Neuronal stem cell (in vitro differentiated cells): Measurements from ENCODE around the gene SPRY1.

Experiments used
- DNase-seq: peaks from one replicate; pipeline ENCODE4 v3.0.0-alpha.2; 2013; ENCODE audit warnings: low spot score
- H2AFZ ChIP-seq: one replicate; pipeline ENCODE4 v1.6.1; 2013; ENCODE audit warnings: mild to moderate bottlenecking, low read length, inconsistent platforms
- H2AK5ac ChIP-seq: 2 replicates; pipeline ENCODE4 v1.6.1; 2013; ENCODE audit warnings: low read depth, mild to moderate bottlenecking, inconsistent platforms, low read length, moderate library complexity, mixed read lengths
- H2BK120ac ChIP-seq: 2 replicates; pipeline ENCODE4 v1.6.1; 2013; ENCODE audit warnings: low read depth, mild to moderate bottlenecking, inconsistent platforms, low read length, moderate library complexity, mixed read lengths
- H2BK12ac ChIP-seq: one replicate; pipeline ENCODE4 v1.6.1; 2013; ENCODE audit warnings: low read length, inconsistent platforms
- H2BK15ac ChIP-seq: 2 replicates; pipeline ENCODE4 v1.6.1; 2013; ENCODE audit warnings: mild to moderate bottlenecking, low read length, inconsistent platforms, mixed read lengths
- H2BK5ac ChIP-seq: one replicate; pipeline ENCODE4 v1.6.1; 2013; ENCODE audit warnings: inconsistent platforms, mild to moderate bottlenecking, low read length, moderate library complexity
- H3K14ac ChIP-seq: one replicate; pipeline ENCODE4 v1.6.1; 2013; ENCODE audit warnings: low read length, inconsistent platforms
- H3K18ac ChIP-seq: 2 replicates; pipeline ENCODE4 v1.6.1; 2013; ENCODE audit warnings: low read length, inconsistent platforms
- H3K23ac ChIP-seq: 2 replicates; pipeline ENCODE4 v1.6.1; 2013; ENCODE audit warnings: low read depth, mild to moderate bottlenecking, mixed read lengths, low read length, inconsistent platforms; ENCODE audit not compliant: poor library complexity
- H3K27ac ChIP-seq: replicated peaks from 3 replicates; pipeline ENCODE4 v1.5.1; 2013; ENCODE audit warnings: low read length, inconsistent platforms
- H3K27me3 ChIP-seq, 3 experiments: 2 replicates each; pipeline ENCODE4 v1.6.1; 2013; ENCODE audit warnings: low read length in 3 of 3, mild to moderate bottlenecking in 2 of 3, inconsistent platforms in 1 of 3, low read depth in 1 of 3, mixed read lengths in 1 of 3, moderate library complexity in 1 of 3; ENCODE audit not compliant: control insufficient read depth in 3 of 3, insufficient read depth in 3 of 3
- H3K36me3 ChIP-seq, 2 donors: replicated peaks in 1 of 2; 2 replicates each; pipeline ENCODE4 v1.6.1; 2013; ENCODE audit warnings: low read length in 2 of 2; ENCODE audit not compliant: control insufficient read depth in 2 of 2, insufficient read depth in 2 of 2
- H3K4ac ChIP-seq: 2 replicates; pipeline ENCODE4 v1.6.1; 2013; ENCODE audit warnings: inconsistent platforms, mild to moderate bottlenecking, low read length, moderate library complexity
- H3K4me1 ChIP-seq, 2 donors: 1 replicate in 1 of 2; 2 replicates in 1 of 2; pipeline ENCODE4 v1.6.1; 2013; ENCODE audit warnings: low read length in 2 of 2, low read depth in 1 of 2; ENCODE audit not compliant: control insufficient read depth in 2 of 2, insufficient read depth in 1 of 2
- H3K4me2 ChIP-seq: one replicate; pipeline ENCODE4 v1.6.1; 2013; ENCODE audit warnings: mild to moderate bottlenecking, low read length, inconsistent platforms; ENCODE audit not compliant: insufficient read depth, poor library complexity, severe bottlenecking
- H3K4me3 ChIP-seq, 2 donors: 2 replicates each; pipeline ENCODE4 v1.5.1; 2013; ENCODE audit warnings: low read length in 2 of 2, mild to moderate bottlenecking in 2 of 2, inconsistent platforms in 1 of 2, moderate library complexity in 1 of 2
- H3K79me1 ChIP-seq: one replicate; pipeline ENCODE4 v1.6.1; 2013; ENCODE audit warnings: low read depth, mild to moderate bottlenecking, inconsistent platforms, low read length, moderate library complexity
- H3K9ac ChIP-seq: one replicate; pipeline ENCODE4 v1.6.1; 2013; ENCODE audit warnings: mild to moderate bottlenecking, low read depth, low read length, inconsistent platforms; ENCODE audit not compliant: poor library complexity
- H3K9me3 ChIP-seq, 2 donors: replicated peaks in 1 of 2; 2 replicates each; pipeline versions ENCODE3 to v1.6.1; 2013; ENCODE audit warnings: low read length in 2 of 2, mild to moderate bottlenecking in 2 of 2, inconsistent platforms in 1 of 2, low read depth in 1 of 2, mixed read lengths in 1 of 2, moderate library complexity in 1 of 2; ENCODE audit not compliant: control insufficient read depth in 2 of 2, insufficient read depth in 1 of 2
- H4K8ac ChIP-seq: one replicate; pipeline ENCODE4 v1.6.1; 2013; ENCODE audit warnings: low read depth, mild to moderate bottlenecking, inconsistent platforms, low read length, moderate library complexity
- H4K91ac ChIP-seq: one replicate; pipeline ENCODE4 v1.6.1; 2013; ENCODE audit warnings: low read length, low read depth, mild to moderate bottlenecking, inconsistent platforms; ENCODE audit not compliant: poor library complexity
- WGBS, 2 donors: extraction: QIAGEN DNeasy Blood & Tissue Kit; methylation state at CpG; one replicate each; pipeline ENCODE4 v1.1.7; 2013; ENCODE audit warnings: missing lambda C conversion rate in 2 of 2, mixed read lengths in 1 of 2; ENCODE audit not compliant: insufficient read length in 2 of 2, insufficient replicate concordance in 1 of 2; ENCODE audit errors: extremely low coverage in 2 of 2; 5-methylcytosine and 5-hydroxymethylcytosine counted together

SPRY1 gene

GRCh38 chr4:123363729-123364128 lies 32.9 kb upstream of the SPRY1 start:
- WGBS, 2 donors = no CpG with 5 or more reads among the region's 2 CpGs
- Histone ChIP-seq H3K18ac (no peak overlapping the region), H3K36me3 (no peaks in the 10 kb centered on the region), H3K27me3 (no peaks in the 10 kb centered on the region), H2AFZ (peak overlapping the region; percentile 54), H2BK5ac (no peak overlapping the region), H2BK15ac (no peak overlapping the region), H3K27ac (no peak overlapping the region), H3K4ac (no peak overlapping the region), H4K8ac (no peak overlapping the region), H2BK12ac (no peak overlapping the region), H3K9ac (no peak overlapping the region), H3K4me2 (no peak overlapping the region), H3K23ac (no peak overlapping the region), H3K14ac (no peak overlapping the region), H2BK120ac (no peak overlapping the region), H3K79me1 (no peaks in the 10 kb centered on the region), H3K4me3 (no peak overlapping the region), H3K9me3 (peaks cover 0 to 26% of the 10 kb centered on the region in 2 donors), H2AK5ac (no peak overlapping the region), H3K4me1 (peaks cover 2 to 17% of the 10 kb centered on the region in 2 donors), H4K91ac (no peak overlapping the region)
- DNase-seq = no peak

DNA sequence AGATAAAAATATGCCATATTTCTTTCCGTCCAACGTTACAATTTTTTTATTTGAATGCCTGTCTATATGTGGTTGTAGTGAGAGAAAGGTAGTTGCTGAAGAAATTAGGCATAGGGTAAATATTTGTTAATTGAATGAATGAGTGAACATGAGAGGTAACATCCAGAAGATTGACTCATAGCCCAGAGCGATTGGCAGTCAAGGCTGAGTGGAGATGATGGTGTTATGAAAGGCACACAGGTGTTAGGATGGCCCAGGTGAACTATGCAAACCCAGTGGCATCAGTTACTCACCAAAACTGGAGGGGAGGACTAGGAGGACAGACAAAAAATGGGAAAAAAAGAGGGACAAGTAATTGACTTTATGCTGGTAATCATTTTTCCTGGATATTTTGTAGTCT lies 31.7 kb upstream of the SPRY1 start:
- no peak overlapping the region for H4K8ac ChIP-seq
- H2BK120ac ChIP-seq = no peak overlapping the region
- no peak overlapping the region for H3K23ac ChIP-seq
- no peak overlapping the region for H3K9ac ChIP-seq
- no CpG with 5 or more reads among the region's 3 CpGs for WGBS, 2 donors
- no peaks in the 10 kb centered on the region for H3K27me3 ChIP-seq
- H2AFZ ChIP-seq = no peak overlapping the region
- H3K18ac ChIP-seq = no peak overlapping the region
- no peak overlapping the region for H3K27ac ChIP-seq
- no peak overlapping the region for H4K91ac ChIP-seq
- H3K36me3 ChIP-seq = no peaks in the 10 kb centered on the region
- no peaks in the 10 kb centered on the region for H3K79me1 ChIP-seq
- H3K4me3 ChIP-seq = no peak overlapping the region
- no peak overlapping the region for H2AK5ac ChIP-seq
- peaks cover 2 to 17% of the 10 kb centered on the region in 2 donors for H3K4me1 ChIP-seq
- no peak overlapping the region for H2BK15ac ChIP-seq
- peaks cover 0 to 20% of the 10 kb centered on the region in 2 donors for H3K9me3 ChIP-seq
- no peak for DNase-seq
- H3K4me2 ChIP-seq = no peak overlapping the region
- H2BK5ac ChIP-seq = no peak overlapping the region
- no peak overlapping the region for H3K14ac ChIP-seq
- no peak overlapping the region for H3K4ac ChIP-seq
- no peak overlapping the region for H2BK12ac ChIP-seq

DNA sequence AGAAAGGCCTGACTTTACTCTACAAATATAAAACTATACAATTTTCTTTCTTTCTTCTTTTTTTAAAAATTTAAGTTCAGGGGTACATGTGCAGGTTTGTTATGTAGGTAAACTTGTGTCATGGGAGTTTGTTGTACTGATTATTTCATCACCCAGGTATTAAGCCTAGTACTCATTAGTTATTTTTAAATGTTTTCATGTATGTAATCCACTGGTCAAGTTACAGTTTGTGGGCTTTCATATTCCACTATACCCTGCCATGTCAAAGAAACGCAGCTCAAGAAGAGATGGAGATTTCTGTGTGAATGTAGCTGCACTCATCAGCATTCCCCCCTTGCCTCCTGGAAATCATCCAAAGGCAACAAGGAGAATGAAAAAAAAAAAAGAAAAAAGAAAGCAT lies 31.2 kb upstream of the SPRY1 start:
- no peak overlapping the region for H4K8ac ChIP-seq
- H4K91ac ChIP-seq = no peak overlapping the region
- H2BK15ac ChIP-seq = no peak overlapping the region
- H3K4ac ChIP-seq = no peak overlapping the region
- H3K9ac ChIP-seq = no peak overlapping the region
- H2AK5ac ChIP-seq = no peak overlapping the region
- no peaks in the 10 kb centered on the region for H3K27me3 ChIP-seq
- H3K4me2 ChIP-seq = no peak overlapping the region
- H3K4me1 ChIP-seq = peaks cover 2 to 17% of the 10 kb centered on the region in 2 donors
- H3K27ac ChIP-seq = no peak overlapping the region
- H3K9me3 ChIP-seq = peaks cover 0 to 15% of the 10 kb centered on the region in 2 donors
- no peak overlapping the region for H3K23ac ChIP-seq
- H2AFZ ChIP-seq = no peak overlapping the region
- H2BK5ac ChIP-seq = no peak overlapping the region
- H2BK120ac ChIP-seq = no peak overlapping the region
- no peaks in the 10 kb centered on the region for H3K79me1 ChIP-seq
- no peaks in the 10 kb centered on the region for H3K36me3 ChIP-seq
- no CpG with 5 or more reads among the region's 1 CpG for WGBS, 2 donors
- H2BK12ac ChIP-seq = no peak overlapping the region
- no peak overlapping the region for H3K14ac ChIP-seq
- DNase-seq = no peak
- H3K18ac ChIP-seq = no peak overlapping the region
- no peak overlapping the region for H3K4me3 ChIP-seq

GRCh38 chr4:123366144-123366748 lies 30.3 kb upstream of the SPRY1 start:
- no peak overlapping the region for H2BK120ac ChIP-seq
- no CpG with 5 or more reads among the region's 6 CpGs for WGBS, 2 donors
- no peak overlapping the region for H3K4me2 ChIP-seq
- no peak overlapping the region for H3K18ac ChIP-seq
- no peaks in the 10 kb centered on the region for H3K27me3 ChIP-seq
- H3K9ac ChIP-seq = no peak overlapping the region
- H2AK5ac ChIP-seq = no peak overlapping the region
- no peak overlapping the region for H3K23ac ChIP-seq
- no peak overlapping the region for H4K91ac ChIP-seq
- H3K4ac ChIP-seq = no peak overlapping the region
- no peak overlapping the region for H2BK5ac ChIP-seq
- no peak overlapping the region for H2AFZ ChIP-seq
- H3K4me3 ChIP-seq = no peak overlapping the region
- no peak overlapping the region for H4K8ac ChIP-seq
- H2BK12ac ChIP-seq = no peak overlapping the region
- H3K4me1 ChIP-seq = peaks cover 2 to 17% of the 10 kb centered on the region in 2 donors
- H3K79me1 ChIP-seq = no peaks in the 10 kb centered on the region
- no peak overlapping the region for H3K27ac ChIP-seq
- DNase-seq = no peak
- H3K14ac ChIP-seq = no peak overlapping the region
- H3K36me3 ChIP-seq = no peaks in the 10 kb centered on the region
- peaks cover 0 to 8% of the 10 kb centered on the region in 2 donors for H3K9me3 ChIP-seq
- no peak overlapping the region for H2BK15ac ChIP-seq
